Heart left ventricle (tissue), 16 donors: ENCODE results near the gene DRD4. TPM values are rescaled to one million over a fixed set of nuclear protein-coding genes. Genes with fewer than 3 reads are reported as not detected.
"Not testable (repeated sequence)": the region's sequence is repeated elsewhere in the genome, so short reads cannot be mapped to it uniquely, and the experiment has no call there.

Experiments
- ATAC-seq, 4 donors: fragments of 200-7000 bp; cut with Tn5 transposase; one replicate each; pipeline ENCODE4 v1.9.1; 2020 to 2022; ENCODE audit warnings: moderate library complexity in 4 of 4, mild to moderate bottlenecking in 3 of 4, moderate number of reproducible peaks in 1 of 4
- DNase-seq, 5 donors: peaks; one replicate each; pipeline ENCODE4 v3.0.0-alpha.2; 2020
- H3K27ac ChIP-seq, 12 donors: fragments of 200-600 bp; sonication (generic) in 4 of 12; one replicate each; pipeline versions ENCODE4 v1.5.0 to v1.8.0; 2016 to 2022; ENCODE audit warnings: mild to moderate bottlenecking in 2 of 12
- H3K27me3 ChIP-seq, 9 donors: fragments of 200-600 bp; sonication (generic) in 2 of 9; one replicate each; pipeline versions ENCODE4 v1.5.1 to v1.8.0; 2016 to 2022; ENCODE audit warnings: mild to moderate bottlenecking in 3 of 9
- H3K36me3 ChIP-seq, 9 donors: fragments of 200-600 bp; sonication (generic) in 2 of 9; one replicate each; pipeline versions ENCODE4 v1.5.0 to v1.8.0; 2018 to 2022; ENCODE audit warnings: mild to moderate bottlenecking in 2 of 9
- H3K4me1 ChIP-seq, 12 donors: fragments of 200-600 bp; sonication (generic) in 4 of 12; one replicate each; pipeline versions ENCODE4 v1.5.0 to v1.8.0; 2016 to 2022; ENCODE audit warnings: mild to moderate bottlenecking in 3 of 12
- H3K4me3 ChIP-seq, 12 donors: fragments of 200-600 bp; sonication (generic) in 4 of 12; one replicate each; pipeline versions ENCODE4 v1.5.0 to v1.8.0; 2017 to 2022; ENCODE audit warnings: mild to moderate bottlenecking in 9 of 12, moderate library complexity in 4 of 12
- H3K9me3 ChIP-seq, 12 donors: fragments of 200-600 bp; sonication (generic) in 4 of 12; one replicate each; pipeline versions ENCODE4 v1.5.0 to v1.8.0; 2016 to 2022; ENCODE audit warnings: mild to moderate bottlenecking in 1 of 12
- POLR2A ChIP-seq, 2 donors: fragments of 450-650 bp; IDR thresholded peaks; one replicate each; pipeline ENCODE4 v1.6.1; 2017; ENCODE audit warnings: antibody characterized with exemption in 2 of 2, mild to moderate bottlenecking in 2 of 2, moderate library complexity in 2 of 2
- WGBS, 4 donors: extraction: QIAGEN DNeasy Blood & Tissue Kit in 2 of 4; methylation state at CpG; one replicate each; pipeline versions ENCODE4 v1.1.5 to v1.1.7; 2013 to 2018; 5-methylcytosine and 5-hydroxymethylcytosine counted together
- intact Hi-C, 10 donors: fragments of 100-400 bp; cut with DNase I; formaldehyde crosslinking; loops; one replicate each; pipeline versions ENCODE4 v1.11.1 to v1.14.2; 2022
- polyA plus RNA-seq, 2 donors: library from polyadenylated mRNA; stranded (reverse); fragments of 200-250 nt; gene quantifications; one replicate each; pipeline ENCODE4 v1.2.3, GENCODE V29; 2013
- total RNA-seq, 9 donors: library from RNA; depleted of rRNA in 2 of 9; stranded (reverse); fragments of >200 nt in 2 of 9; fragmentation: NEBNext Ultra II Directional in 3 of 9; extraction: Animal tissue kit (Norgen Biotek cat#: 25700) in 3 of 9; gene quantifications; one replicate each; pipeline versions ENCODE4 v1.1.0 to v1.2.4, GENCODE V29; 2016 to 2023
- TF ChIP-seq, protein P1 (sequence below), 12 donors: fragments of 200-600 bp; sonication (generic) in 4 of 12; IDR thresholded peaks; one replicate each; pipeline versions ENCODE4 v1.5.0 to v1.8.0; 2018 to 2022; ENCODE audit warnings: antibody characterized with exemption in 12 of 12, mild to moderate bottlenecking in 5 of 12
- donor health status: ischemic (EF 13 %, LVEDD 7.1; RV severe dilation, severe dysfunction).
- donor health status: healthy with polysubstance abuse.
- donor health status: DM: no; HTN: yes; CAD: no.
- donor health status: DM: no; HTN: no; CAD: no.
- donor health status: ischemic (EF 25% LVEDD 6.9; RV normal size, moderate dysfunction).
- donor health status: ischemic (EF 25% LVEDD 5.7; RV mildly dilated, moderate dysfunction).
- donor health status: healthy.
- donor health status: DM: yes; HTN: yes; CAD: no.
- donor health status: ischemic (EF 35%, LVEDD 5.7; RV mildly dilated, moderate dysfunction).
- donor health status: nonischemic (EF 11% LVEDD 7.7; RV severe dilation, severe dysfunction).
- donor health status: DM: yes; HTN: yes; CAD: no.
- donor health status: PGD.
- donor health status: ischemic (EF 29% LVEDD 5.4; RV normal size, mild dysfunction).
- donor health status: nonischemic (EF 23%, LVEDD 6.1; RV moderate dilation, normal function).

The DRD4 gene
- total and polyA plus RNA-seq, 11 donors: 0.07 to 1.0 (median 0.29) TPM; not detected in 4

DNA sequence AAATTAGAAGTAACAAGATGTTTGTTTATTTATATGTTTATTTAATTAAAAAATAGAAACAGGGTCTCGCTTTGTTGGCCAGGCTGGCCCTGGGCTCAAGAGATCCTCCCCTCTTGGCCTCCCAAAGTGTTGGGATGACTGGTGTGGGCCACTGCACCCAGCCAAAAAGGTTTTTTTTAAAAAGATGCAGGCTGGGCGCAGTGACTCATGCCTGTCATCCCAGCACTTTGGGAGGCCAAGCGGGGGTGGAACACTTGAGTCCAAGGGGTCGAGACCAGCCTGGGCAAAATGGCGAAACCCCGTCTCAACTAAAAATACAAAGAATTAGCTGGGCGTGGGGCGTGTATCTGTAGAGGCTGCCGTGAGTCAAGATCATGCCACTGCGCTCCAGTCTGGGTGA, 13.4 kb downstream of the DRD4 start:
- H3K4me3 ChIP-seq: no peak overlapping the region
- no peak for TF ChIP-seq POLR2A (IDR thresholded peaks at IDR 0.05)
- TF ChIP-seq, protein P1, sequence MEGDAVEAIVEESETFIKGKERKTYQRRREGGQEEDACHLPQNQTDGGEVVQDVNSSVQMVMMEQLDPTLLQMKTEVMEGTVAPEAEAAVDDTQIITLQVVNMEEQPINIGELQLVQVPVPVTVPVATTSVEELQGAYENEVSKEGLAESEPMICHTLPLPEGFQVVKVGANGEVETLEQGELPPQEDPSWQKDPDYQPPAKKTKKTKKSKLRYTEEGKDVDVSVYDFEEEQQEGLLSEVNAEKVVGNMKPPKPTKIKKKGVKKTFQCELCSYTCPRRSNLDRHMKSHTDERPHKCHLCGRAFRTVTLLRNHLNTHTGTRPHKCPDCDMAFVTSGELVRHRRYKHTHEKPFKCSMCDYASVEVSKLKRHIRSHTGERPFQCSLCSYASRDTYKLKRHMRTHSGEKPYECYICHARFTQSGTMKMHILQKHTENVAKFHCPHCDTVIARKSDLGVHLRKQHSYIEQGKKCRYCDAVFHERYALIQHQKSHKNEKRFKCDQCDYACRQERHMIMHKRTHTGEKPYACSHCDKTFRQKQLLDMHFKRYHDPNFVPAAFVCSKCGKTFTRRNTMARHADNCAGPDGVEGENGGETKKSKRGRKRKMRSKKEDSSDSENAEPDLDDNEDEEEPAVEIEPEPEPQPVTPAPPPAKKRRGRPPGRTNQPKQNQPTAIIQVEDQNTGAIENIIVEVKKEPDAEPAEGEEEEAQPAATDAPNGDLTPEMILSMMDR (IDR thresholded peaks at IDR 0.05): no peak
- H3K27ac ChIP-seq: no peak overlapping the region
- ATAC-seq (no peak), DNase-seq (no peak)
- H3K36me3 ChIP-seq: peaks cover 0 to 43% (median 20%) of the 10 kb centered on the region in 9 donors
- H3K9me3 ChIP-seq: no peaks in the 10 kb centered on the region
- H3K4me1 ChIP-seq: no peaks in the 10 kb centered on the region
- WGBS, 4 donors: 93 to 98% (median 96%) methylated on average over 10 of the region's 10 CpGs
- intact Hi-C loops: no loop called here
- no peaks in the 10 kb centered on the region for H3K27me3 ChIP-seq

DNA sequence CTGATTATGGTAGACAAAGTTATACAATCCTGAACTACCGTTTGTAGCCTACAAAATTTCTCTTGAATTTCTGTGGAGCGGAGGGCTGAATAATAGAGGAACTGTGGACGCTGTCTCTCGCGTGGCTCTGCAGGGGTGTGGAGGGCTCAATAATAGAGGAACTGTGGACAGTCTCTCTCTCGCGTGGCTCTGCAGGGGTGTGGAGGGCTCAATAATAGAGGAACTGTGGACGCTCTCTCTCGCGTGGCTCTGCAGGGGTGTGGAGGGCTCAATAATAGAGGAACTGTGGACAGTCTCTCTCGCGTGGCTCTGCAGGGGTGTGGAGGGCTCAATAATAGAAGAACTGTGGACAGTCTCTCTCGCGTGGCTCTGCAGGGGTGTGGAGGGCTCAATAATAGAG, 16.1 kb downstream of the DRD4 start:
- H3K4me3 ChIP-seq, intact Hi-C loops, DNase-seq, ATAC-seq, H3K9me3 ChIP-seq, H3K27ac ChIP-seq, H3K27me3 ChIP-seq, H3K4me1 ChIP-seq: not testable (repeated sequence)
- peaks cover 0 to 50% (median 25%) of the 10 kb centered on the region in 9 donors for H3K36me3 ChIP-seq
- WGBS, 4 donors: 84 to 94% (median 89%) methylated on average over 14 of the region's 14 CpGs

GRCh38 chr11:653837-654236, 16.8 kb downstream of the DRD4 start:
- Histone ChIP-seq H3K27me3 (no peaks in the 10 kb centered on the region), H3K36me3 (peaks cover 0 to 57% (median 32%) of the 10 kb centered on the region in 9 donors), H3K4me1 (no peaks in the 10 kb centered on the region), H3K4me3 (no peak overlapping the region), H3K9me3 (no peaks in the 10 kb centered on the region), H3K27ac (no peak overlapping the region)
- intact Hi-C loops: no loop called here
- DNase-seq: no peak
- no peak for ATAC-seq
- TF ChIP-seq, protein P1 (IDR thresholded peaks at IDR 0.05): no peak
- TF ChIP-seq POLR2A (IDR thresholded peaks at IDR 0.05): no peak
- 88 to 94% (median 90%) methylated on average over 15 of the region's 15 CpGs for WGBS, 4 donors

DNA sequence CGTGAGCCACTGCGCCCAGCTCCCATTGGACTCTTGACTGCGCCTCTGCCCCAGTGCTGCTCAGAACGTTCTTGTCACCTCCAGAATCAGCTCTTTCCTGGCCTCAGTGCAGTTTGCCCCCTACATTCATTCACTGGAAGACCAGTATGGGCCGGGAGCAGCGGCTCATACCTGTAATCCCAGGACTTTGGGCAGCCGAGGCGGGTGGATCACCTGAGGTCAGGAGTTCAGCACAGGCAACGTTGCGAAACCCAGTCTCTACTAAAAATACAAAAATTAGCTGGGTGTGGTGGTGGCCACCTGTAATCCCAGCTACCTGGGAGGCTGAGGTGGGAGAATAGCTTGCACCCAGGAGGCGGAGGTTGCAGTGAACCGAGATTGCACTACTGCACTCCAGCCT, 17.4 kb downstream of the DRD4 start:
- H3K4me3 ChIP-seq, H3K27me3 ChIP-seq, H3K4me1 ChIP-seq, H3K27ac ChIP-seq, intact Hi-C loops, H3K9me3 ChIP-seq, ATAC-seq, DNase-seq: not testable (repeated sequence)
- 91 to 99% (median 94%) methylated on average over 12 of the region's 12 CpGs for WGBS, 4 donors
- peaks cover 0 to 61% (median 34%) of the 10 kb centered on the region in 9 donors for H3K36me3 ChIP-seq

DNA sequence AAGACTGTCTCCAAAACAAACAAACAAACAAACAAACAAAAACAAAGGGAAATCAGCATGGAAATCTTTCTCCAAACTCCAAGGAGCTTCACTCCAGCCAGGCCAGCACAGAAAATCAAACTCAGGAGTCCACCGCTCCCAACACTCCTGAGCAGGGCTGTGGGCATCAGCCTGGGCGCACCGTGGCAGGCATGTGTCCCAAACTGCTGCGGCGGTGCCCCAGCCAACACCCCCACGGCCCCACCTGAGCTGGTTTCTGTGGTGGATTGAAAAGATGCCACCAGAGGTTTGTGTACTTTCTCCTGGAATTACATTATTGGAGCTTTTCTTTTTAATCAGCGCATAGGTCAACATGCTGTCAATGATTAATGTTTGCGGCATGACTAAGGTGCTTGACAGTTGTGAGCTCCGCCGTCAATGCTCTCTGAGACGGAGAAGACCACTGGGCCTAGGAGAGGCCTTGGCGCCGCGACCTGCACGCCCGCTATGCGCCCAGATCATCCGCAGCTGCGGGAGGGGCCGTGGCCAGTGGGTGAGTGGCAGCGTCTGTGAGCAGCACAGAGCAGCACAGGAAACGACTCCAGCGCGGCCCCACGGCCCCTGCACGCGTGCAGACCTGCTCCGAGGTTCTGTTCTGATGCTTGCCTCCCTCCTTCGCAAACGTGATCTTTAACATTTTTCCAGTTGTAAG, 18.1 kb downstream of the DRD4 start:
- no peaks in the 10 kb centered on the region for H3K4me1 ChIP-seq
- DNase-seq (no peak), ATAC-seq (peak in 1 of 4 donors; percentile 29)
- no peak overlapping the region for H3K27ac ChIP-seq
- no peaks in the 10 kb centered on the region for H3K27me3 ChIP-seq
- H3K4me3 ChIP-seq: no peak overlapping the region
- TF ChIP-seq, protein P1 (IDR thresholded peaks at IDR 0.05): no peak
- no peak for TF ChIP-seq POLR2A (IDR thresholded peaks at IDR 0.05)
- WGBS, 4 donors: 90 to 95% (median 92%) methylated on average over 30 of the region's 30 CpGs
- H3K9me3 ChIP-seq: no peaks in the 10 kb centered on the region
- intact Hi-C loops: no loop called here
- H3K36me3 ChIP-seq: peaks cover 0 to 66% (median 32%) of the 10 kb centered on the region in 9 donors
